Measurements from ENCODE around the gene KCNF1.

DNA sequence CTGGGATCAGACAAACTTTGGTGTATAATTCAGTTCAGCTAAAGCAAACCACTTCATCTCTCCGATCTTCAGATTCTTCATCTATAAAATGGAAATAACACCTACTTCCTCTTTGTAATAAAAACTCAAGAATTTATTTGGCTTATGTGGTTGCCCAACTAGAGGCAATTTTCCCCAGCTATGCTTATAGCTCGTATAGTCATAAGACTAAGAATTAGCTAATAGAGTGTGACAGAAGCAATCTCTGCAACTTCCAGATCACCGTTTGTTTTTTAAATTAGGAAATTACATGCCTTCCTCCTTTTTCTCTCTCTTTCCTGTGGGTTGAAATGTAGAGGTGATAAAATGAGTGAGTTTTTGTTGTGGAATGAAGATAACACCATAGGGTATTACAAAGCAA lies 35.3 kb upstream of the KCNF1 start:
- no peak for TF ChIP-seq CTCF (IDR thresholded peaks at IDR 0.05)
- TF ChIP-seq POLR2AphosphoS5 (IDR thresholded peaks at IDR 0.05) = no peak
- TF ChIP-seq POLR2A (IDR thresholded peaks at IDR 0.05) = no peak
